ENCODE results near the gene ESYT2.

Gene ESYT2

GRCh38 chr7:158781974-158782664 is 47.2 kb downstream of the ESYT2 start:
- no peaks in the 10 kb centered on the region for H3K4me1 ChIP-seq (ENCODE audit: insufficient read depth, poor library complexity, severe bottlenecking)
- no peak for TF ChIP-seq CTCF (IDR thresholded peaks at IDR 0.05; ENCODE audit: poor library complexity, severe bottlenecking)
- H3K27ac ChIP-seq (ENCODE audit: poor library complexity, severe bottlenecking) = no peak overlapping the region
- no peak for ATAC-seq (ENCODE audit: low read depth)
- DNase-seq (ENCODE audit: low spot score) = no peak
- no peaks in the 10 kb centered on the region for H3K9me3 ChIP-seq (ENCODE audit: severe bottlenecking)
- H3K36me3 ChIP-seq (ENCODE audit: low read depth) = peaks cover 83% of the 10 kb centered on the region
- H3K4me3 ChIP-seq (ENCODE audit: severe bottlenecking) = no peak overlapping the region
- no peaks in the 10 kb centered on the region for H3K27me3 ChIP-seq (ENCODE audit: insufficient read depth, poor library complexity, severe bottlenecking)

GRCh38 chr7:158781217-158781973 is 47.9 kb downstream of the ESYT2 start:
- no peak overlapping the region for H3K27ac ChIP-seq (ENCODE audit: poor library complexity, severe bottlenecking)

GRCh38 chr7:158779061-158780000 is 50.0 kb downstream of the ESYT2 start:
- Histone ChIP-seq H3K27ac (ENCODE audit: poor library complexity, severe bottlenecking) (no peak overlapping the region), H3K4me3 (ENCODE audit: severe bottlenecking) (no peak overlapping the region), H3K27me3 (ENCODE audit: insufficient read depth, poor library complexity, severe bottlenecking) (no peaks in the 10 kb centered on the region), H3K9me3 (ENCODE audit: severe bottlenecking) (no peaks in the 10 kb centered on the region), H3K4me1 (ENCODE audit: insufficient read depth, poor library complexity, severe bottlenecking) (no peaks in the 10 kb centered on the region), H3K36me3 (ENCODE audit: low read depth) (peaks cover 75% of the 10 kb centered on the region)
- DNase-seq (ENCODE audit: low spot score) = no peak
- no peak for ATAC-seq (ENCODE audit: low read depth)
- no peak for TF ChIP-seq CTCF (IDR thresholded peaks at IDR 0.05; ENCODE audit: poor library complexity, severe bottlenecking)

More at GRCh38 chr7:158781217-158781973, 47.9 kb downstream of the ESYT2 start:
- TF ChIP-seq CTCF (IDR thresholded peaks at IDR 0.05; ENCODE audit: poor library complexity, severe bottlenecking) = no peak
- ATAC-seq (ENCODE audit: low read depth) = no peak
- no peak overlapping the region for H3K4me3 ChIP-seq (ENCODE audit: severe bottlenecking)
- no peaks in the 10 kb centered on the region for H3K27me3 ChIP-seq (ENCODE audit: insufficient read depth, poor library complexity, severe bottlenecking)
- H3K36me3 ChIP-seq (ENCODE audit: low read depth) = peaks cover 77% of the 10 kb centered on the region
- no peaks in the 10 kb centered on the region for H3K9me3 ChIP-seq (ENCODE audit: severe bottlenecking)
- no peaks in the 10 kb centered on the region for H3K4me1 ChIP-seq (ENCODE audit: insufficient read depth, poor library complexity, severe bottlenecking)
- DNase-seq (ENCODE audit: low spot score) = no peak

DNA sequence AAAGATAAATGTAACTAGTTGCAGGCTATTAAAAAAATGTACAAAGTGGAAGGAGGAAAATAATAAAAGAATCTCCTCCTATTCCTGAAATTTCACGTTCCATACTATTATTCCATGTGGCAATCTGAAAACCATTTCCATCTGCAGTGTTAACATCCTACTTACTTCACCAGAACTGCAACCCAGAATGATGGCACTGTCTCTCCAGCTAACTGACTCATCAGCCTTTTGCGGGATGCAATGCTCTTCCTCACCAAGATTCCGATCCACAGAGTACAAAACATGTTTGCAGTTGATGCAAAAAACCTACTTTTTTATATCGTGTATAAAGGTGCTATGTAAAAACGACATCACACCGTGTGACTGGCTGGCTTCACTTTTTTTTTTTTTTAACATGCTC is 50.8 kb downstream of the ESYT2 start:
- no peak for TF ChIP-seq CTCF (IDR thresholded peaks at IDR 0.05; ENCODE audit: poor library complexity, severe bottlenecking)
- ATAC-seq (ENCODE audit: low read depth) = no peak
- no peak overlapping the region for H3K4me3 ChIP-seq (ENCODE audit: severe bottlenecking)
- H3K9me3 ChIP-seq (ENCODE audit: severe bottlenecking) = no peaks in the 10 kb centered on the region
- H3K27ac ChIP-seq (ENCODE audit: poor library complexity, severe bottlenecking) = no peak overlapping the region
- no peaks in the 10 kb centered on the region for H3K4me1 ChIP-seq (ENCODE audit: insufficient read depth, poor library complexity, severe bottlenecking)
- DNase-seq (ENCODE audit: low spot score) = no peak
- H3K27me3 ChIP-seq (ENCODE audit: insufficient read depth, poor library complexity, severe bottlenecking) = no peaks in the 10 kb centered on the region
- H3K36me3 ChIP-seq (ENCODE audit: low read depth) = peaks cover 83% of the 10 kb centered on the region

All from RWPE2 (cell line).